WTC11 (cell line): ENCODE measurements around the gene TTLL11. TPM values are rescaled to one million over a fixed set of nuclear protein-coding genes. Genes with fewer than 3 reads are reported as not detected.

Experiments used
- ATAC-seq: fragments of 200-7000 bp; cut with Tn5 transposase; 2 replicates; pipeline ENCODE4 v1.10.0; 2021; ENCODE audit warnings: mild to moderate bottlenecking, moderate library complexity
- CTCF ChIA-PET: fragments of 300-600 bp; sonication (Branson Sonifier 250); formaldehyde crosslinking; loops from one replicate; lab custom pipeline; 2021; ENCODE audit warnings: antibody characterized with exemption; lab: Charles Lee
- POLR2A ChIA-PET: fragments of 350-600 bp; sonication (Branson Sonifier 250); formaldehyde crosslinking; loops from one replicate; lab custom pipeline; 2021; ENCODE audit warnings: antibody characterized with exemption; lab: Charles Lee
- DNase-seq: peaks from one replicate; pipeline ENCODE4 v3.0.0; 2021; ENCODE audit warnings: low spot score
- H3K27ac Mint-ChIP-seq: 2 replicates; pipeline ENCODE4 v1.8.0; 2021; ENCODE audit warnings: mixed read lengths
- H3K27me3 Mint-ChIP-seq: 2 replicates; pipeline ENCODE4 v1.8.0; 2021; ENCODE audit warnings: low read depth, mild to moderate bottlenecking, moderate library complexity, mixed read lengths
- H3K36me3 Mint-ChIP-seq: 2 replicates; pipeline ENCODE4 v1.8.0; 2021; ENCODE audit warnings: mixed read lengths
- H3K4me1 Mint-ChIP-seq: 2 replicates; pipeline ENCODE4 v1.8.0; 2022; ENCODE audit warnings: mixed read lengths
- H3K4me3 Mint-ChIP-seq: 2 replicates; pipeline ENCODE4 v1.8.0; 2021; ENCODE audit warnings: mild to moderate bottlenecking, moderate library complexity, mixed read lengths
- H3K9me3 Mint-ChIP-seq: 2 replicates; pipeline ENCODE4 v1.8.0; 2021; ENCODE audit warnings: mixed read lengths
- ATF1 ChIP-seq: sonication (generic); formaldehyde crosslinking; IDR thresholded peaks from 2 replicates; pipeline ENCODE4 v1.8.1; 2023; ENCODE audit warnings: mild to moderate bottlenecking, moderate library complexity, missing genetic modification reagents
- E2F1 ChIP-seq: sonication (generic); formaldehyde crosslinking; IDR thresholded peaks from 2 replicates; pipeline ENCODE4 v1.8.0; 2022; ENCODE audit warnings: mild to moderate bottlenecking, missing genetic modification reagents
- E2F4 ChIP-seq: sonication (generic); formaldehyde crosslinking; IDR thresholded peaks from 2 replicates; pipeline ENCODE4 v1.8.1; 2022; ENCODE audit warnings: low read depth, mild to moderate bottlenecking, moderate library complexity, missing genetic modification reagents, borderline replicate concordance
- FOXJ3 ChIP-seq: sonication (generic); formaldehyde crosslinking; IDR thresholded peaks from 2 replicates; pipeline ENCODE4 v1.9.0; 2021; ENCODE audit warnings: missing genetic modification reagents, mild to moderate bottlenecking, borderline replicate concordance
- GABPB1 ChIP-seq: sonication (generic); formaldehyde crosslinking; IDR thresholded peaks from 2 replicates; pipeline ENCODE4 v1.8.1; 2023; ENCODE audit warnings: mild to moderate bottlenecking, missing genetic modification reagents
- IRF2 ChIP-seq: sonication (generic); formaldehyde crosslinking; IDR thresholded peaks from 2 replicates; pipeline ENCODE4 v1.8.0; 2022; ENCODE audit warnings: low read depth, missing genetic modification reagents, borderline replicate concordance
- KAT7 ChIP-seq: sonication (generic); formaldehyde crosslinking; IDR thresholded peaks from 2 replicates; pipeline ENCODE4 v1.8.1; 2023; ENCODE audit warnings: missing genetic modification reagents, mild to moderate bottlenecking, borderline replicate concordance
- NFE2L1 ChIP-seq: sonication (generic); formaldehyde crosslinking; IDR thresholded peaks from 2 replicates; pipeline ENCODE4 v1.8.1; 2023; ENCODE audit warnings: missing genetic modification reagents
- NR1H2 ChIP-seq: sonication (generic); formaldehyde crosslinking; IDR thresholded peaks from 2 replicates; pipeline ENCODE4 v1.9.0; 2021; ENCODE audit warnings: mild to moderate bottlenecking, moderate library complexity, missing genetic modification reagents
- NR2C2 ChIP-seq: sonication (generic); formaldehyde crosslinking; IDR thresholded peaks from 2 replicates; pipeline ENCODE4 v1.8.0; 2022; ENCODE audit warnings: mild to moderate bottlenecking, missing genetic modification reagents
- OVOL2 ChIP-seq: fragments of 250-450 bp; sonication (Bioruptor Pico); IDR thresholded peaks from 2 replicates; pipeline ENCODE4 v1.9.0; 2021; ENCODE audit warnings: mild to moderate bottlenecking, borderline replicate concordance
- PRDM15 ChIP-seq: sonication (generic); formaldehyde crosslinking; IDR thresholded peaks from 2 replicates; pipeline ENCODE4 v1.8.0; 2022; ENCODE audit warnings: missing genetic modification reagents
- SMAD3 ChIP-seq: sonication (generic); formaldehyde crosslinking; IDR thresholded peaks from 2 replicates; pipeline ENCODE4 v1.8.0; 2022; ENCODE audit warnings: missing genetic modification reagents, mild to moderate bottlenecking, borderline replicate concordance
- TEAD1 ChIP-seq: sonication (generic); formaldehyde crosslinking; IDR thresholded peaks from 2 replicates; pipeline ENCODE4 v1.8.0; 2022; ENCODE audit warnings: mild to moderate bottlenecking, missing genetic modification reagents
- ZBTB21 ChIP-seq: sonication (generic); formaldehyde crosslinking; IDR thresholded peaks from 2 replicates; pipeline ENCODE4 v1.8.1; 2023; ENCODE audit warnings: mild to moderate bottlenecking, missing genetic modification reagents, borderline replicate concordance
- ZNF263 ChIP-seq: sonication (generic); formaldehyde crosslinking; IDR thresholded peaks from 2 replicates; pipeline ENCODE4 v1.8.1; 2022; ENCODE audit warnings: low read depth, mild to moderate bottlenecking, moderate library complexity, missing genetic modification reagents
- ZNF317 ChIP-seq: sonication (generic); formaldehyde crosslinking; IDR thresholded peaks from 2 replicates; pipeline ENCODE4 v1.8.1; 2023; ENCODE audit warnings: low read depth, mild to moderate bottlenecking, moderate library complexity, missing genetic modification reagents, borderline replicate concordance
- ZNF512 ChIP-seq: sonication (generic); formaldehyde crosslinking; IDR thresholded peaks from 2 replicates; pipeline ENCODE4 v1.8.1; 2022; ENCODE audit warnings: missing genetic modification reagents, borderline replicate concordance
- total RNA-seq: library from RNA; stranded (reverse); gene quantifications from 3 replicates; pipeline ENCODE4 v1.2.3, GENCODE V29; 2021

TTLL11 gene
- total RNA-seq, 1 experiment from 2014 or later = 1.1 TPM

- peak; percentile 3; the same call in 1 of the 2 replicates for ATAC-seq
- H3K27me3 Mint-ChIP-seq = peaks cover 31% of the 10 kb centered on the region
- TF ChIP-seq IRF2 (CRISPR knock-in tag) (no peak), KAT7 (CRISPR knock-in tag) (no peak), ZNF317 (CRISPR knock-in tag) (no peak), ZNF512 (CRISPR knock-in tag) (no peak)
- TF ChIP-seq, all 79 proteins: peak for 0
- no peak for DNase-seq
- ChIA-PET POLR2A (interaction anchor here (0.6 to 1.9 kb wide), 2 partner anchors 11 to 23 kb away, joined by 3 to 6 read pairs; no protein-coding TSS in a partner anchor), CTCF (interaction anchor here (0.6 to 24.3 kb wide), 27 partner anchors 9 to 675 kb away, joined by 3 to 627 read pairs (median 7); partner anchors contain the start of genes LHX6, MORN5, NDUFA8 and PTGS1)
- no peak overlapping the region for H3K27ac Mint-ChIP-seq
- H3K4me3 Mint-ChIP-seq = no peak overlapping the region
- H3K4me1 Mint-ChIP-seq = peaks cover 23% of the 10 kb centered on the region
- no peaks in the 10 kb centered on the region for H3K36me3 Mint-ChIP-seq
- no peaks in the 10 kb centered on the region for H3K9me3 Mint-ChIP-seq
Measured at GRCh38 chr9:122122468-122122867, 29.4 kb upstream of the TTLL11 start.

- DNase-seq (no peak), ATAC-seq (no peak)
- POLR2A ChIA-PET = interaction anchor here (0.6 kb wide), 2 partner anchors 11 to 27 kb away, joined by 3 read pairs; no protein-coding TSS in a partner anchor
- CTCF ChIA-PET = interaction anchor here (0.6 to 24.3 kb wide), 17 partner anchors 9 to 234 kb away, joined by 3 to 627 read pairs (median 14); partner anchors contain the start of genes MORN5, NDUFA8 and TTLL11
- Mint-ChIP-seq H3K4me3 (no peak overlapping the region), H3K27ac (no peak overlapping the region), H3K36me3 (no peaks in the 10 kb centered on the region), H3K4me1 (peaks cover 21% of the 10 kb centered on the region), H3K27me3 (peaks cover 26% of the 10 kb centered on the region), H3K9me3 (no peaks in the 10 kb centered on the region)
- no peak for TF ChIP-seq ATF1
- TF ChIP-seq OVOL2 = no peak
- no peak for TF ChIP-seq ZBTB21 (CRISPR knock-in tag)
- no peak for TF ChIP-seq NR2C2
- no peak for TF ChIP-seq GABPB1 (CRISPR knock-in tag)
- no peak for TF ChIP-seq FOXJ3
- no peak for TF ChIP-seq TEAD1
- TF ChIP-seq ZNF263 (CRISPR knock-in tag) = no peak
- TF ChIP-seq SMAD3 = no peak
- no peak for TF ChIP-seq E2F4 (CRISPR knock-in tag)
- no peak for TF ChIP-seq NFE2L1 (CRISPR knock-in tag)
- no peak for TF ChIP-seq PRDM15 (CRISPR knock-in tag)
- TF ChIP-seq NR1H2 (CRISPR knock-in tag) = no peak
- TF ChIP-seq E2F1 = no peak
Measured at GRCh38 chr9:122121931-122122330, 28.8 kb upstream of the TTLL11 start.
